Skeletal muscle tissue (tissue), 4 donors: Measurements from ENCODE around the gene DENND1C. TPM values are rescaled to one million over a fixed set of nuclear protein-coding genes. Genes with fewer than 3 reads are reported as not detected.

Experiments used
- H3K27ac ChIP-seq: one replicate; pipeline ENCODE4 v1.7.0; 2013; ENCODE audit warnings: mild to moderate bottlenecking, low read depth, low read length, inconsistent platforms
- H3K27me3 ChIP-seq, 3 donors: one replicate each; pipeline ENCODE4 v1.7.0; 2013; ENCODE audit warnings: low read length in 3 of 3; ENCODE audit not compliant: control insufficient read depth in 3 of 3, insufficient read depth in 3 of 3
- H3K36me3 ChIP-seq, 3 donors: one replicate each; pipeline ENCODE4 v1.7.0; 2013; ENCODE audit warnings: low read length in 3 of 3; ENCODE audit not compliant: control insufficient read depth in 3 of 3, insufficient read depth in 3 of 3
- H3K4me1 ChIP-seq, 3 donors: one replicate each; pipeline ENCODE4 v1.7.0; 2013; ENCODE audit warnings: low read length in 3 of 3, mild to moderate bottlenecking in 3 of 3; ENCODE audit not compliant: control insufficient read depth in 3 of 3, insufficient read depth in 3 of 3
- H3K4me3 ChIP-seq, 3 donors: one replicate each; pipeline ENCODE4 v1.7.0; 2013; ENCODE audit warnings: low read length in 3 of 3
- H3K9ac ChIP-seq, 3 donors: one replicate each; pipeline ENCODE4 v1.7.0; 2013; ENCODE audit warnings: low read length in 3 of 3, mild to moderate bottlenecking in 3 of 3, moderate library complexity in 2 of 3, low read depth in 1 of 3
- H3K9me3 ChIP-seq, 3 donors: one replicate each; pipeline ENCODE4 v1.7.0; 2013; ENCODE audit warnings: low read length in 3 of 3; ENCODE audit not compliant: control insufficient read depth in 3 of 3
- total RNA-seq: library from RNA; depleted of rRNA; stranded (reverse); fragments of >200 nt; gene quantifications from one replicate; pipeline ENCODE4 v1.2.3, GENCODE V29; 2014
- donor health status: Osteomylitis.

DENND1C gene
- total RNA-seq, 1 donor from 2014 or later = not detected

GRCh38 chr19:6494438-6495036 is 12.9 kb upstream of the DENND1C start:
- no peaks in the 10 kb centered on the region for H3K36me3 ChIP-seq
- H3K27ac ChIP-seq = no peak overlapping the region
- no peak overlapping the region for H3K4me3 ChIP-seq
- H3K9ac ChIP-seq = no peak overlapping the region
- peaks cover 0 to 5% (median 3%) of the 10 kb centered on the region in 3 donors for H3K9me3 ChIP-seq
- no peaks in the 10 kb centered on the region for H3K4me1 ChIP-seq
- peaks cover 0 to 7% (median 4%) of the 10 kb centered on the region in 3 donors for H3K27me3 ChIP-seq

DNA sequence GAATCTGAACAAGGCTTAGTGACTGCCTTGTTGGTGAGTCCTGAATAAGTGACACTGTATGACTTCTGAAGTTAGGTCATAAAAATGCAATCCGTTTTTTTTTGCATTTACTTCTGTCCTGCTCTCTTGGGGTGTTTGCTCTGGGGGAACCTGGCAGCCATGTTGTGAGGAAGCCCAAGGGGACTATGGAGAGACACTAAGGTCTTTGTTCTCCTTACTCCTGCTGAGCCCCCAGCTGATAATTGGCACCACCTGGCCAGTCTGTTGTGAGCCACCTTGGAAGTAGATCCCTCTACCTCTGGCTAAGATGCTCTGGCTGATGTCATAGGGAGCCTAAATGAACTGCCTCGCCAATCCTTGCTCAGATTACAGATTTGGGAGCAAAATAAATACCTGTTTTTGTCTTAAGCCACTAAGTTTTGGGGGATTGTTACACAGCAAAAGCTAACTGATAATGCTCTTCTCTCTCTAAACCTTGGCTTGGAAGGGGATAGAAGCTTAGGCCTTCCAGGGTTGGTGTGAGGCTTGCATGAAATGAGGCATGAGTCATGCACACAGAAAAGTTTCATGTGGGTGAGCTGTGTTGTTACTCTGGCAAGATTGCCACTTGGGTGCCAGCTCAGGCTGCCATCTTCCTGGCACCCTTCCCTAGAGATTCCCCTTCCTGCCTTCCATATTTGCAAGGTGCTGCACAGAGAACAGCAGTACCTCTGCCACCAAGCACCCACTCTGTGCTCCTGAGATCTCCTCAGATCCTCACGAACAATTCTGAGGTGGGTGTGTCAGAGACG is 10.4 kb upstream of the DENND1C start:
- Histone ChIP-seq H3K36me3 (no peaks in the 10 kb centered on the region), H3K9ac (no peak overlapping the region), H3K4me3 (no peak overlapping the region), H3K9me3 (peaks cover 0 to 6% (median 5%) of the 10 kb centered on the region in 3 donors), H3K4me1 (no peaks in the 10 kb centered on the region), H3K27ac (no peak overlapping the region), H3K27me3 (peaks cover 0 to 5% (median 2%) of the 10 kb centered on the region in 3 donors)

DNA sequence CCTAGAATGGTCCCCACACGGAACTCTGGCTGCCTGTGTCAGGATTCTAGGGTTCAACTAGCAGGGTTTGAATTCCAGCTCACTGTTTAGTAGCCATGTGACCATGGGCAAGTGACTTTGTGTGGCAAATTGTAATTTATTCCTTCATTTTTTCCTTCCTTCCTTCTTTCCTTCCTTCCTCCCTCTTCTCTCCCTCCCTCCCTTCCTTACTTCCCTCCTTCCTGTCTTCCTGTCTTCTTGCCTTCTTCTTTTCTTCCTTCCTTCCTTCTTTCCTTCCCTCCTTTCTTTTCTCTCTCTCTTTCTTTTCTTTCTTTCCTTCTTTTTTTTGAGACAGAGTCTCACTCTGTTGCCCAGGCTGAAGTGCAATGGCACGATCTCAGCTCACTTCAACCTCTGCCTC is 8.5 kb upstream of the DENND1C start:
- peaks cover 0 to 6% (median 5%) of the 10 kb centered on the region in 3 donors for H3K9me3 ChIP-seq
- H3K36me3 ChIP-seq = no peaks in the 10 kb centered on the region
- H3K4me1 ChIP-seq = no peaks in the 10 kb centered on the region
- no peak overlapping the region for H3K27ac ChIP-seq
- no peak overlapping the region for H3K9ac ChIP-seq
- no peak overlapping the region for H3K4me3 ChIP-seq
- H3K27me3 ChIP-seq = peaks cover 0 to 5% (median 2%) of the 10 kb centered on the region in 3 donors

DNA sequence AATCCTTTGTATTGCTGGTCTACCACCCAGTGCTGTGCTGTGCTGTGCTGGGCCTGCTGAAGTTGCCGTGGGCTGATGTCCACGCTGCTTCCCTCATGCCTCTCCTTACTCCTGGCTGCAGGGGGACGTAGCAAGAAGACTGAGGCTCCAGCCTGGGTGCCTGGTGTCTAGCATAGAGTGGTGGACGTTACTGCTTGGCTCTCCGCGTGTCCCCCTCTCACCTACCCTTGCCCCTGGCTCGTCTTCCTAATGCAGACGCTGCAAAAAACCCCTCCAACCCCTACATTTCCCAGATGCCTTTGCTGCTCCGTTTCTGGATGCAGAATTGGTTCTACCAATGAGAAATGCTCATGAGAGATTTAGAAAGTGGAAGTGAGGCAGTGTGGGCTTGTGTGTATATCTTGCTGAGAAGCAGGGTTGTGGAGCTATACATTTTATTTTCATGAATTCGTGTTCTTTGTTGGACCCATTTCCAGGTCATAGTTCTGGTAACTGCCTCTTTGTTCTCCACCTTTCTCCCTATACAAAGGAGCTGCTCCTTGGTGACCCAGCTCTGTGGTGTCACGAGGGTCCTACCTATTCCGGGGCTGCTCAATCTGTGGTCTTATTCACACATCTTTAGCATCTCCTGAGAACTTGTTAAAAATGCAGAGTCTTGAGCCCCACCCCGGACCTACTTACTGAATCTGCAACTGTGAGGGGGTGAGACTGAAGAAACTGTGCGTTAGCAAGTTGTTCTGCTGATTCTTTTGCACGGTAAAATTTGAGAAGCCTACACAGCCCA is 7.9 kb upstream of the DENND1C start:
- H3K27ac ChIP-seq = no peak overlapping the region
- no peaks in the 10 kb centered on the region for H3K4me1 ChIP-seq
- H3K4me3 ChIP-seq = no peak overlapping the region
- peaks cover 0 to 6% (median 5%) of the 10 kb centered on the region in 3 donors for H3K9me3 ChIP-seq
- H3K9ac ChIP-seq = no peak overlapping the region
- H3K36me3 ChIP-seq = no peaks in the 10 kb centered on the region
- peaks cover 0 to 5% (median 2%) of the 10 kb centered on the region in 3 donors for H3K27me3 ChIP-seq

GRCh38 chr19:6484831-6485230 is 3.2 kb upstream of the DENND1C start:
- no peak overlapping the region for H3K9ac ChIP-seq

GRCh38 chr19:6484230-6484629 is 2.6 kb upstream of the DENND1C start:
- Histone ChIP-seq H3K36me3 (no peaks in the 10 kb centered on the region), H3K27ac (no peak overlapping the region), H3K9me3 (peaks cover 0 to 2% (median 0%) of the 10 kb centered on the region in 3 donors), H3K4me1 (no peaks in the 10 kb centered on the region), H3K27me3 (peaks cover 14 to 24% (median 17%) of the 10 kb centered on the region in 3 donors), H3K9ac (no peak overlapping the region), H3K4me3 (no peak overlapping the region)

More at GRCh38 chr19:6484831-6485230, 3.2 kb upstream of the DENND1C start:
- Histone ChIP-seq H3K36me3 (no peaks in the 10 kb centered on the region), H3K9me3 (peaks cover 0 to 2% (median 0%) of the 10 kb centered on the region in 3 donors), H3K4me1 (no peaks in the 10 kb centered on the region), H3K4me3 (no peak overlapping the region), H3K27ac (no peak overlapping the region), H3K27me3 (peaks cover 11 to 24% (median 13%) of the 10 kb centered on the region in 3 donors)

DNA sequence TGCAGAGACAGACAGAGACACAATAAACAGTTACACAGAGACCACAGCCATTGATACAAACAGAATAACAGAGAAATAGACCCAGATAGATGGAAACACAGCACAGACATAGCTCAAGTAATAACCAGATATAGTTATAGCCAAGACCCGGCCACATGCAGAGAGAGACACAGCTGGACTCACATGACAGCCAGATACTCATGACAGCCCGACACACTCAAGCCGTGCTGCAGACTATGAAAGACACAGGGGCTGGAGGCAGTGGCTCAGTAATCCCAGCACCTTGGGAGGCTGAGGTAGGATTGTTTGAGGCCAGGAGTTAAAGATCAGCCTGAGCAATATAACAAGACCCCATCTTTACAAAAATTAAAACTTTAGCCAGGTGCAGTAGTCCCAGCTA is 1.6 kb upstream of the DENND1C start:
- H3K27me3 ChIP-seq = peaks cover 18 to 24% (median 20%) of the 10 kb centered on the region in 3 donors
- no peaks in the 10 kb centered on the region for H3K36me3 ChIP-seq
- H3K27ac ChIP-seq = no peak overlapping the region
- no peak overlapping the region for H3K9ac ChIP-seq
- H3K4me1 ChIP-seq = no peaks in the 10 kb centered on the region
- H3K4me3 ChIP-seq = no peak overlapping the region
- H3K9me3 ChIP-seq = no peaks in the 10 kb centered on the region

GRCh38 chr19:6482343-6482686 is 728 bp upstream of the DENND1C start:
- Histone ChIP-seq H3K4me3 (no peak overlapping the region), H3K27ac (no peak overlapping the region), H3K4me1 (no peaks in the 10 kb centered on the region), H3K27me3 (peaks cover 18 to 24% (median 20%) of the 10 kb centered on the region in 3 donors), H3K9ac (no peak overlapping the region), H3K36me3 (no peaks in the 10 kb centered on the region), H3K9me3 (no peaks in the 10 kb centered on the region)

DNA sequence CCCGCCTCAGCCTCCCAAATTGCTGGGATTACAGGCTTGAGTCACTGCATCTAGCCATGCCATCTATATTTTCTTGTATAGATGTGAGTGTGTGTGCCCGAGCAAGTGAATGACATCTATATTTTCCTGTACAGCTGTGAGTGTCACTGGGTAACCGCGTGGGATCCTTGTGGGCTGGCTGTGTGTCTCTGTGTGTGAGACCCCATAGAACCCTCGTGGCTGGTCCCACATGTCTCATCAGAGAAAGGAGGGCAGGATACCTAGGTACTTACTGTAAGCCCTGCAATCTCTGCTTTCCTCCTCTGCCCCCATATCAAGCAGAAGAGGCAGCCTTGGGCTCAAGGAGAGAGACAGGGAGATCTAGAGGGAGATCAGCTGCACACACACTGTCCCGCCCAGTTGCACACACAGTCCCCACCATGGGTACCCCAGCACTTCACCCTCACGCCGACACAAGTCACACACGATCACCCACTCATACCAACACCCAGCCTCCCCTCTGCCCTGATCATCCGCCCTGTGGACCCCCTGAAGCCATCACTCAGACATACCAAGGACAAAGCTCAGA is 655 bp downstream of the DENND1C start:
- H3K4me3 ChIP-seq = peak overlapping the region in 1 of 3 donors; percentile 19
- H3K27ac ChIP-seq = no peak overlapping the region

More for the DNA sequence above, 655 bp downstream of the DENND1C start:
- Histone ChIP-seq H3K36me3 (no peaks in the 10 kb centered on the region), H3K27me3 (peaks cover 31 to 37% (median 31%) of the 10 kb centered on the region in 3 donors), H3K4me1 (peaks cover 0 to 4% (median 2%) of the 10 kb centered on the region in 3 donors), H3K9me3 (no peaks in the 10 kb centered on the region), H3K9ac (peak overlapping the region in 1 of 3 donors; percentile 38)
